Sigmoid colon (tissue), 3 donors: ENCODE measurements around the gene CPLX4.

ENCODE experiments used
- CTCF ChIP-seq, 4 experiments: fragments of 450-650 bp in 3 of 4; fragments of 200-600 bp in 1 of 4; IDR thresholded peaks; one replicate each; pipeline ENCODE4 v1.5.1; 2016 to 2019; ENCODE audit warnings: antibody characterized with exemption in 4 of 4, mild to moderate bottlenecking in 3 of 4, moderate library complexity in 2 of 4
- POLR2A ChIP-seq, 2 donors: fragments of 450-650 bp; IDR thresholded peaks; one replicate each; pipeline ENCODE4 v1.6.1; 2016; ENCODE audit warnings: antibody characterized with exemption in 2 of 2, mild to moderate bottlenecking in 2 of 2, moderate library complexity in 2 of 2

DNA sequence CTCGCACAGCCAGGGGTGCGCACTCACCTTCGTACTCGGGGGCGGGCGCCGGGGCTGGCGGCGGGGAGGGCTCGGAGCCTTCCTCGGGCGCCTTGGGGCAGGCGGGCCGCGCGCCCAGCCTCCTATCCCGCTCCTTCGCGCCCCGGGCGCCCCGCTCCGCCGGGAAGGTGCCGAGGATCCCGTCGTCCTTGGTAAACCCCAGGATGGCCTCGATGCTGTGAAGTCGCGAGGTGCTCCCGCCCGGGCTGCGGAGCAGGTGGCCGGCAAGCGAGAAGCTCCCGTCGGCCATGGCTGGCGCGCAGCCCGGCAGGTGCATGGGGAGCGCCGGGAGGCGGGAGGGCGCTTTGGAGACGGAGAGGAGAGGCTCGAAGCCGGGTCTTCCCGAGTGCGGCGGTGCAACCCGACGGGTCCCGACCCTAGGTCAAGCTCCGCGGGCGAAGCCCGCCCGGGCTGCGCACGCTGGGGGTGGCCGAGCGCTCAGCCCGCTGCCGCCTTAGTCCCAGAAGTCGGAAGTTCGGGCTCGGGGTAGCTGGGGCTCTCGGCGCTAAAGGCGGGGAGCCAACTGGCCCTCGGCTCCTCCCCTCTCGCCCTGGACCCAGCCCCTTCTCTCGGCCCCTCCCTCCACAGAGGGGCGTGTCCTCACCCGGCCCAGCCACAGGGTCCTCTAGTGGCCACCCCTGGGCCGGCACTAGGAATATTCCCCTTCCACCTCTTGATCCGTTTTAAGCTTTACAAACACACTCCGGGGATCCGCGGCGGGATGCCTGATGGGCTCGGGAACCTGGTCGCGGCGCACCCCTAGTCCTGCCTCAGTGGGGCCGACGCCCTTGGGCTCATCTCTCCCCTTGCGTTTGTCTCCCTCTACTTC is 45.3 kb downstream of the CPLX4 start, which contains the start of gene RAX:
- no peak for TF ChIP-seq POLR2A (IDR thresholded peaks at IDR 0.05)
- TF ChIP-seq CTCF (IDR thresholded peaks at IDR 0.05) = no peak
